Cardiac muscle cell (in vitro differentiated cells and primary cell): ENCODE results near the gene CCDC138. TPM values are rescaled to one million over a fixed set of nuclear protein-coding genes. Genes with fewer than 3 reads are reported as not detected.
"Not testable (repeated sequence)": the region's sequence is repeated elsewhere in the genome, so short reads cannot be mapped to it uniquely, and the experiment has no call there.

Source experiments
- DNase-seq, 2 donors: peaks; one replicate each; pipeline versions ENCODE4 v3.0.0 to v3.0.0-alpha.2; 2010 to 2017; ENCODE audit warnings: low read depth in 1 of 2, low spot score in 1 of 2
- H3K27ac ChIP-seq: fragments of 200-600 bp; sonication (generic); 2 replicates; pipeline ENCODE4 v1.5.1; 2016
- H3K27me3 ChIP-seq: fragments of 200-600 bp; sonication (generic); 2 replicates; pipeline ENCODE4 v1.6.0; 2016; ENCODE audit warnings: control low read depth
- H3K36me3 ChIP-seq: fragments of 200-600 bp; sonication (generic); 2 replicates; pipeline ENCODE4 v1.5.1; 2016; ENCODE audit warnings: control low read depth
- H3K4me1 ChIP-seq: fragments of 200-600 bp; sonication (generic); 2 replicates; pipeline ENCODE4 v1.8.1; 2017; ENCODE audit warnings: low read depth, mild to moderate bottlenecking, mixed run types
- H3K4me3 ChIP-seq: fragments of 200-600 bp; sonication (generic); 2 replicates; pipeline ENCODE4 v1.5.1; 2016; ENCODE audit warnings: mild to moderate bottlenecking
- H3K9me3 ChIP-seq: fragments of 200-600 bp; sonication (generic); 2 replicates; pipeline ENCODE4 v1.5.1; 2017; ENCODE audit warnings: low read depth, mild to moderate bottlenecking, control low read depth
- CTCF ChIP-seq: IDR thresholded peaks from 2 replicates; pipeline ENCODE4 v1.5.1; 2012; ENCODE audit warnings: low read depth, mild to moderate bottlenecking, low read length
- polyA plus RNA-seq: library from polyadenylated mRNA; unstranded; fragments of >200 nt; fragmentation: Nextera tagmentation; extraction: Ambion mirVana; gene quantifications from 2 replicates; pipeline ENCODE4 v1.2.1, GENCODE V29; 2016
- total RNA-seq: library from RNA; depleted of rRNA; stranded (reverse); fragments of >200 nt; gene quantifications from 2 replicates; pipeline ENCODE4 v1.2.3, GENCODE V29; 2016

The CCDC138 gene
- total RNA-seq (6.9 and 10.0 TPM in 2 replicates), polyA plus RNA-seq (8.4 and 13.1 TPM in 2 replicates)

- peak within 1 kb of the TSS; percentile 78 for H3K27ac ChIP-seq
These were observed at the start of gene CCDC138 for GRCh38 chr2:108786354-108787215. CCDC138 (plus strand) TSS chr2:108786771; CDS start chr2:108786823, 52 bp downstream.

GRCh38 chr2:108757973-108758372, 28.6 kb upstream of the CCDC138 start:
- H3K9me3 ChIP-seq, DNase-seq, H3K27ac ChIP-seq, H3K4me3 ChIP-seq, H3K4me1 ChIP-seq, H3K27me3 ChIP-seq: not testable (repeated sequence)
- H3K36me3 ChIP-seq, result peaks cover 24% of the 10 kb centered on the region

More at GRCh38 chr2:108786354-108787215, at the start of gene CCDC138:
- Histone ChIP-seq H3K27me3 (no peaks in the 10 kb centered on the region), H3K4me3 (peak within 1 kb of the TSS; percentile 46), H3K36me3 (peaks cover 32% of the 10 kb centered on the region), H3K9me3 (no peaks in the 10 kb centered on the region), H3K4me1 (no peaks in the 10 kb centered on the region)
- DNase-seq, result peak; percentile 93 to 96
- TF ChIP-seq CTCF, result no peak

GRCh38 chr2:108762618-108763017, 24.0 kb upstream of the CCDC138 start:
- H3K27ac ChIP-seq, result peak overlapping the region; percentile 16
- not testable (repeated sequence) for DNase-seq, H3K9me3 ChIP-seq, H3K27me3 ChIP-seq, H3K4me3 ChIP-seq, H3K4me1 ChIP-seq
- H3K36me3 ChIP-seq, result peaks cover 38% of the 10 kb centered on the region

- not testable (repeated sequence) for DNase-seq, H3K4me1 ChIP-seq, H3K4me3 ChIP-seq, H3K27ac ChIP-seq, H3K27me3 ChIP-seq, H3K9me3 ChIP-seq
- peaks cover 38% of the 10 kb centered on the region for H3K36me3 ChIP-seq
These were observed 19.9 kb upstream of the CCDC138 start for GRCh38 chr2:108766671-108767070.

- not testable (repeated sequence) for H3K27ac ChIP-seq, H3K4me3 ChIP-seq, DNase-seq, H3K9me3 ChIP-seq, H3K27me3 ChIP-seq, H3K4me1 ChIP-seq
- peaks cover 47% of the 10 kb centered on the region for H3K36me3 ChIP-seq
These were observed 18.7 kb upstream of the CCDC138 start for GRCh38 chr2:108767859-108768258.

- H3K9me3 ChIP-seq, result no peaks in the 10 kb centered on the region
- no peak for TF ChIP-seq CTCF
- no peak for DNase-seq
- H3K4me1 ChIP-seq, result no peaks in the 10 kb centered on the region
- H3K36me3 ChIP-seq, result peaks cover 67% of the 10 kb centered on the region
- no peaks in the 10 kb centered on the region for H3K27me3 ChIP-seq
- H3K4me3 ChIP-seq, result no peak overlapping the region
- H3K27ac ChIP-seq, result no peak overlapping the region
These were observed 10.1 kb upstream of the CCDC138 start for GRCh38 chr2:108776475-108776874.

GRCh38 chr2:108778857-108779256, 7.7 kb upstream of the CCDC138 start:
- no peaks in the 10 kb centered on the region for H3K9me3 ChIP-seq
- H3K27ac ChIP-seq, result no peak overlapping the region
- no peak for DNase-seq
- H3K36me3 ChIP-seq, result peaks cover 65% of the 10 kb centered on the region
- H3K4me3 ChIP-seq, result no peak overlapping the region
- no peaks in the 10 kb centered on the region for H3K27me3 ChIP-seq
- H3K4me1 ChIP-seq, result no peaks in the 10 kb centered on the region
- TF ChIP-seq CTCF, result no peak
